ENCODE data around the gene ZFAND2A.
"Not testable (repeated sequence)": the region's sequence is repeated elsewhere in the genome, so short reads cannot be mapped to it uniquely, and the experiment has no call there.

The ZFAND2A gene, protein sequence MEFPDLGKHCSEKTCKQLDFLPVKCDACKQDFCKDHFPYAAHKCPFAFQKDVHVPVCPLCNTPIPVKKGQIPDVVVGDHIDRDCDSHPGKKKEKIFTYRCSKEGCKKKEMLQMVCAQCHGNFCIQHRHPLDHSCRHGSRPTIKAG

DNA sequence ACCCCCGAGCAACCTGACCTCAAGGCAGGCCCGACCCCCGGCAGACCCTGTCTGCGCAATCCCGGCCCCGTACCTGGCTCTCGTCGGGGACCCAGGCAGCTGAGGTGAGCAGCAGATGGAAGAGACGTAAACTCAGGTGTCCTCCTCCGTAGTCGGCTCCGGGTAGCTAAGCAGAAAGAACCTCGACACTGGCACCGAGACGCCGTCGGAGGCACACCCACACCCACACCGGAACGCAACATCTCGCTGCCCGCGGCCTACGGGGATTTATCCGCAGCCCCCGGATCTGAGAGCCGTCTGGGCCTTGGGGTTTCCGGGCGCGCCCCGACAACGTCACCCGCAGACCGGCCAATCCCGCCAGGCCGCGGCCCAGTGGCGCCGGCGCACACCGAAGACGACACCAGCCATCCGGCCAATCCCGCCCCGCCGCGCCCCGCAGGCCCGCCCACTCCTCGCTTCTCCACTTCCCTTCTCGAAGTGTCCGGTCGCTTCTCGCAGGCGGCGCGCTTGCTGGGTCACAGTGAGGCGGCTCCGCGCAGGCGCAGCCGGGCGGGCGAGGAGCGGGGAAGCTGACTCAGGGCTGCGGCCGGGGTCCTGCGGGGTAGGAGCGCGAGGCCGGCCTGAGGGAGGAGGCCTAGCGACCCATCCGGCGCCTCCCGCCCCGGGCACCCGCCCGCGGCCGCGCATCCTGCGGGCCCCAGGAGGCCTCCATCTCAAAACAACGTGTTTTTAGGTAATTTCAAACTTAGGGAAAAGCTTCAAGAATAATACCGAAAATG lies at the start of gene ZFAND2A:
TSS of gene ZFAND2A (minus strand) at position 306 of the 779 bp plus-strand sequence. CDS start 1,984 bp downstream, outside the sequence.
- peak within 1 kb of the TSS; percentile 42 for H3K27ac ChIP-seq (ENCODE audit: poor library complexity, severe bottlenecking)
- DNase-seq (ENCODE audit: low spot score), result peak; percentile 98
- no peaks in the 10 kb centered on the region for H3K27me3 ChIP-seq (ENCODE audit: insufficient read depth, poor library complexity, severe bottlenecking)
- TF ChIP-seq, protein P1, sequence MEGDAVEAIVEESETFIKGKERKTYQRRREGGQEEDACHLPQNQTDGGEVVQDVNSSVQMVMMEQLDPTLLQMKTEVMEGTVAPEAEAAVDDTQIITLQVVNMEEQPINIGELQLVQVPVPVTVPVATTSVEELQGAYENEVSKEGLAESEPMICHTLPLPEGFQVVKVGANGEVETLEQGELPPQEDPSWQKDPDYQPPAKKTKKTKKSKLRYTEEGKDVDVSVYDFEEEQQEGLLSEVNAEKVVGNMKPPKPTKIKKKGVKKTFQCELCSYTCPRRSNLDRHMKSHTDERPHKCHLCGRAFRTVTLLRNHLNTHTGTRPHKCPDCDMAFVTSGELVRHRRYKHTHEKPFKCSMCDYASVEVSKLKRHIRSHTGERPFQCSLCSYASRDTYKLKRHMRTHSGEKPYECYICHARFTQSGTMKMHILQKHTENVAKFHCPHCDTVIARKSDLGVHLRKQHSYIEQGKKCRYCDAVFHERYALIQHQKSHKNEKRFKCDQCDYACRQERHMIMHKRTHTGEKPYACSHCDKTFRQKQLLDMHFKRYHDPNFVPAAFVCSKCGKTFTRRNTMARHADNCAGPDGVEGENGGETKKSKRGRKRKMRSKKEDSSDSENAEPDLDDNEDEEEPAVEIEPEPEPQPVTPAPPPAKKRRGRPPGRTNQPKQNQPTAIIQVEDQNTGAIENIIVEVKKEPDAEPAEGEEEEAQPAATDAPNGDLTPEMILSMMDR (IDR thresholded peaks at IDR 0.05; ENCODE audit: poor library complexity, severe bottlenecking), result no peak
- peaks cover 28% of the 10 kb centered on the region for H3K36me3 ChIP-seq (ENCODE audit: low read depth)
- peak within 1 kb of the TSS; percentile 85 for H3K4me3 ChIP-seq (ENCODE audit: severe bottlenecking)
- ATAC-seq (ENCODE audit: low read depth), result peak; percentile 92
- H3K4me1 ChIP-seq (ENCODE audit: insufficient read depth, poor library complexity, severe bottlenecking), result peaks cover 5% of the 10 kb centered on the region
- no peaks in the 10 kb centered on the region for H3K9me3 ChIP-seq (ENCODE audit: severe bottlenecking)

DNA sequence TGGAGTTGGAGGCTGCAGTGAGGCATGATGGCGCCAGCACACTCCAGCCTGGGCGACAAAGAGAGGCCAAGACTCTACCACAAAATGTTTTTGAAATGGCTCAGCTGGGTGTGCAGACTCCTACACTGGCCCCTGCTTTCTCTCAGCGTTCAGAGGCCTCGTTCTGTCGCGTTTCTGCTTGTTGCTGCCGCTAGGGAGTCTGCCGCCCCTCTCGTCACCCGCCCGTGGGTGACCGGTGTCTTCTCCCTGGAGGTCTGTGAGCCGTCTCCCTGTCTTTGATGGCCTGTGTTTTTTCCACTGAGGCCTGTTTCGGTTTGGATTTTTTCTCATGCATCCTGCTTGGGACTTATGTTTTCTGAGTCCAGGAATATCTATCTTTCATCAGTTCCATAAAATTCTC lies 49.1 kb upstream of the ZFAND2A start:
- TF ChIP-seq, protein P1 (IDR thresholded peaks at IDR 0.05; ENCODE audit: poor library complexity, severe bottlenecking), result no peak
- no peak overlapping the region for H3K4me3 ChIP-seq (ENCODE audit: severe bottlenecking)
- H3K4me1 ChIP-seq (ENCODE audit: insufficient read depth, poor library complexity, severe bottlenecking), result no peaks in the 10 kb centered on the region
- H3K27ac ChIP-seq (ENCODE audit: poor library complexity, severe bottlenecking), result no peak overlapping the region
- peaks cover 49% of the 10 kb centered on the region for H3K27me3 ChIP-seq (ENCODE audit: insufficient read depth, poor library complexity, severe bottlenecking)
- no peak for DNase-seq (ENCODE audit: low spot score)
- no peaks in the 10 kb centered on the region for H3K36me3 ChIP-seq (ENCODE audit: low read depth)
- no peaks in the 10 kb centered on the region for H3K9me3 ChIP-seq (ENCODE audit: severe bottlenecking)
- no peak for ATAC-seq (ENCODE audit: low read depth)

DNA sequence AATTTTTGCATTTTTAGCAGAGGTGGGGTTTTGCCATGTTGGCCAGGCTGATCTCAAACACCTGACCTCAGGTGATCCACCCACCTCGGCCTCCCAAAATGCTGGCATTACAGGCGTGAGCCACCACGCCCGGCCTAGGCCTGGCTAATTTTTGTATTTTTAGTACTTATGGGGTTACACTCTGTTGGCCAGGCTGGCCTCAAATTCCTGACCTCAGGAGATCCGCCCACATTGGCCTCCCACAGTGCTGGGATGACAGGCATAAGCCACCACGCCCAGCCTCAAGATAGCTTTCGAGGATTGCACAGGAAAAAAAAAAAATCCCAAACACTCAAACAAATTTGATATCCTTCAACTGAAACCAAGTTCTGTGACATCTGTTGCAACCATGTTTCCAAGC lies 45.7 kb upstream of the ZFAND2A start:
- H3K4me3 ChIP-seq (ENCODE audit: severe bottlenecking); H3K4me1 ChIP-seq (ENCODE audit: insufficient read depth, poor library complexity, severe bottlenecking); DNase-seq (ENCODE audit: low spot score); H3K9me3 ChIP-seq (ENCODE audit: severe bottlenecking); H3K27ac ChIP-seq (ENCODE audit: poor library complexity, severe bottlenecking); ATAC-seq (ENCODE audit: low read depth); H3K36me3 ChIP-seq (ENCODE audit: low read depth): not testable (repeated sequence)
- peaks cover 22% of the 10 kb centered on the region for H3K27me3 ChIP-seq (ENCODE audit: insufficient read depth, poor library complexity, severe bottlenecking)

DNA sequence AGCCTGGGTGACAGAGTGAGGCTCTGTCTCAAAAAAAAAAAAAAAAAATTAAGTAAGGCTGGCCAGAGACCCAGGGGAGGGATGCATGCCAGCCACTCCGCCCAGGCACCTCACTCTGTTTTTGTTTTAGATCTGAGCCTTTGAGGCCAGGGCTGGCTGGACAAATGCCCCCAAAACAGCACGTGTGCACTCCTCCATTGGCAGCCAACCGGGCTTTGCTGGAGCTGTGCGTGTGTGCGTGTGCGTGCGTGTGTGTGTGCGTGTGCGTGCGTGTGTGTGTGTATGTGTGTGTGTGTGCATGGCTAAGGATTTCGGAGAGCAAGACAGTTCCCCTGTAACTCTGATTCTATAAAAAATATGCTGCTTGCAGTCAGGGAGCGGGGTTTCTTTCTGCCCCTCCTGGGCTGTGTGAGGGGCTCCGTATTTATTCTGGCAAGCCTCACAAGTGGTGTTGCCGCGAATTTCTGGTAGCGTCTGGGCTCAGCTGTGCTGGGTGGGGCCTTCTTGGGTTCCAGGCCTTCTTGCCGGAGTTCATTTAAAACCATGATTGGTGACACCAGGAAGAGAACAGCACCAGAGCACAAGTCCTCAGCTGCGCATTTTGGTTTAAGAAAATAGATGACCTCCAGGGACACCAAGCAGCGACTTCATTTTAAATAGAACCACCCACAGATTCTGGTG lies 44.6 kb upstream of the ZFAND2A start:
- no peaks in the 10 kb centered on the region for H3K36me3 ChIP-seq (ENCODE audit: low read depth)
- no peak overlapping the region for H3K27ac ChIP-seq (ENCODE audit: poor library complexity, severe bottlenecking)
- H3K4me3 ChIP-seq (ENCODE audit: severe bottlenecking), result no peak overlapping the region
- H3K4me1 ChIP-seq (ENCODE audit: insufficient read depth, poor library complexity, severe bottlenecking), result no peaks in the 10 kb centered on the region
- peaks cover 18% of the 10 kb centered on the region for H3K27me3 ChIP-seq (ENCODE audit: insufficient read depth, poor library complexity, severe bottlenecking)
- TF ChIP-seq, protein P1 (IDR thresholded peaks at IDR 0.05; ENCODE audit: poor library complexity, severe bottlenecking), result no peak
- ATAC-seq (ENCODE audit: low read depth), result no peak
- no peak for DNase-seq (ENCODE audit: low spot score)
- no peaks in the 10 kb centered on the region for H3K9me3 ChIP-seq (ENCODE audit: severe bottlenecking)

DNA sequence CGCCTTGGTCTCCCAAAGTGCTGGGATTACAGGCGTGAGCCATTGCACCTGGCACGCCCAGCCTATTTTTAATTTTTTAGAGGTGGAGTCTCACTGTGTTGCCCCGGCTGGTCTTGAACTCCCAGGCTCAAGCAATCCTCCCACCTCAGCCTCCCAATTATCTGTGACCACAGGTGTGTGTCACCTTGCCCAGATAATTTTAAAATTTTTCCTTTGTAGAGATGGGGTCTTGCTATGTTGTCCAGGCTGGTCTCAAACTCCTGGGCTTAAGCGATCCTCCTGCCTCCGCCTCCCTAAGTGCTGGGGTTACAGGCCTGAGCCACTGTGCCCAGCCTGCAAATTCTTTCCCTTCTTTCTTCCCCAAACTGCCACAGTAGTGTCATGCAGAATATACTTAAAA lies 42.9 kb upstream of the ZFAND2A start:
- H3K36me3 ChIP-seq (ENCODE audit: low read depth); H3K27ac ChIP-seq (ENCODE audit: poor library complexity, severe bottlenecking); H3K4me3 ChIP-seq (ENCODE audit: severe bottlenecking); ATAC-seq (ENCODE audit: low read depth); H3K4me1 ChIP-seq (ENCODE audit: insufficient read depth, poor library complexity, severe bottlenecking); H3K9me3 ChIP-seq (ENCODE audit: severe bottlenecking); DNase-seq (ENCODE audit: low spot score): not testable (repeated sequence)
- peaks cover 17% of the 10 kb centered on the region for H3K27me3 ChIP-seq (ENCODE audit: insufficient read depth, poor library complexity, severe bottlenecking)

Data from RWPE2 (cell line).